GM19099 (cell line): ENCODE data around the gene MID1IP1.

Source experiments
- POLR2A ChIP-seq: IDR thresholded peaks from 3 replicates; pipeline ENCODE4 v1.6.1; 2011; ENCODE audit warnings: low read depth; ENCODE audit not compliant: insufficient read length; ENCODE audit errors: extremely low read depth

Gene MID1IP1

DNA sequence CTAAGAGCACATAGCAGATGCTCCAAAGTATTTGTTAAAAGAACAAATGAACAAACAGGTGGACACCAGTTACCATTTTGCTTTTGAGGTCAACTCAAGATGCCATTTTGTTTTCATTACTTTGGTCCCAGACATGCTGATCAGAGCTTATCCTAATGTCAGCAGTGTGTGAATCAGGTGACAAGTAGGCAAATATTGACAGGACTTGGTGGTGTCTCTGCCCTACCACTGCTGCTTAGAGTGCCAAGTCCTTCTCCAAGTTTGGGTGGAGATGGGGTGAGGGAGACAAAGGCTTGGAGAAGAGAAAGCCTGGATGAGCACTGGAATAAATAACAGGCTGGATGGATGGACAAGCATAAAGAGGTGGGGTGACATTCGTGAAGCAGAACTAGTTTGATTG is 38.7 kb downstream of the MID1IP1 start:
- TF ChIP-seq POLR2A: no peak

- no peak for TF ChIP-seq POLR2A
Observed at GRCh38 chrX:38841750-38842149, 40.5 kb downstream of the MID1IP1 start.

DNA sequence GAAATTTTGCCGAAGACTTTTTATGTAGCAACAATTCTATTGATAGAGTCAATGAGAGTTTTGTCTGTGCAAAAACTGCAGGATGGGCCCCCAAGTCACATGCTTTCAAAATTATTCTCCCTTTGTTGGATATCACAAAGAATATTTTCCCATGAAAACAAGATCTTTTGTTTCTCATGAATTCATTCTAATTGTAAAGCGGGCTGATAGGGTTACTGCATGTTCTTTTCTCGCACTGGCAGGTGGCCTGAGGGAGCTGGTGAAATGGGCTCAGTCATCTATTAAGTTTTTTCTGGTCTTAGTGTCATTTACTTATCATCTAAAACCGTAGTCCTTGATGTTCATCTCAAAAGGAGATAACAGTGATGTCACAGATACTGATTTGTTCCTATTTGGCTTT is 44.2 kb downstream of the MID1IP1 start:
- no peak for TF ChIP-seq POLR2A

- no peak for TF ChIP-seq POLR2A
Observed at GRCh38 chrX:38847206-38847902, 46.1 kb downstream of the MID1IP1 start.

DNA sequence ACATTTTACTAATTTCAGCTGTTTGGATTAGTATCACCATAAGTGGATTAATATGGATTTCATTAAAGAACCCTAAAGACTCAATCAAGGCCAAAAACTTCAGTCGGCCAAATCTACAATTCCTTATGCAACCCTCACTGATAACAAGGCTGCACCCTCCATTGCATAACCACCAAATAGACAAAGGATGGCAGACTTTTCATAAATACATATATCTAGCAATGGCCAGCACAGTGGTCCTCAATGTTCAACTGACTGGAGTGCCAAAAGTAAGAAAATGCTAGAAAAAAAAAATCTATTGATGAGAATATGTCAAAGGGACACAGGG is 46.6 kb downstream of the MID1IP1 start:
- no peak for TF ChIP-seq POLR2A

DNA sequence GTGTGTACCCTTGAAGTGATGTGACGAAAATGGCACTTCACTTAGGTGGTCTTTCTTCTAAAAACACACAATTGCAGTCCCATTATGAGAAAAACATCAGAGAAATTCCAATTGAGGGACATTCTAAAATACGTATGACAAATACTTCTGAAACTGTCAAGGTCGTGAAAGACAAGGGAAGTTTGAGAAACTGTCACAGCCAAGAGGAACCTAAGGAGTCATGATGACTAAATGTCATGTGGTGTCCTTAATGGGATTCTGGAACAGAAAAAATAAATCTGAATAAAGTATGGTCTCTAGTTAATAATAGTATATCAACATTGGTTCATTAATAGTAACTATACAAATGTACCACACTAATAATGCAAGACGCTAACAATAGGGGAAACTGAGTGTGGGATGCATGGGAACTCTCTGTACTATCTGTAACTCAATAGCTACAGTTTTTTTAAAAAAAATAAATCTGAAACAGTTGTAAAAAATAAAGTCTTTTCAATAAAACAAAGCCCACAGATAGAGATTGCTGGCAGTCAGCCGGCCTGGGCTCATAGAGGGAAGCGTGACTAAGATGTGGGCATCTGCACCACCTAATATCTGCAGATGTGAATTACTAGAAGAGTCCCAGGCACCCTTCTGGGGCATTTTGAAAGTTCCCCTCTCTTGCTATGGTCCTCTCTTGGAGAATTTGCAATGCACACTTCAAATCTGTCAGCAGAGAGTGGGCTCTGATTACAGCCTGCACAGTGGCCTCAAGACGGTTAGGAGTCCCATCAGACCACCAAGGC is 47.6 kb downstream of the MID1IP1 start:
- TF ChIP-seq POLR2A: no peak

GRCh38 chrX:38850807-38851544 is 49.7 kb downstream of the MID1IP1 start:
- no peak for TF ChIP-seq POLR2A

GRCh38 chrX:38854305-38854704 is 53.0 kb downstream of the MID1IP1 start:
- no peak for TF ChIP-seq POLR2A
